ENCODE data around the gene ETS1.

Gene ETS1, protein sequence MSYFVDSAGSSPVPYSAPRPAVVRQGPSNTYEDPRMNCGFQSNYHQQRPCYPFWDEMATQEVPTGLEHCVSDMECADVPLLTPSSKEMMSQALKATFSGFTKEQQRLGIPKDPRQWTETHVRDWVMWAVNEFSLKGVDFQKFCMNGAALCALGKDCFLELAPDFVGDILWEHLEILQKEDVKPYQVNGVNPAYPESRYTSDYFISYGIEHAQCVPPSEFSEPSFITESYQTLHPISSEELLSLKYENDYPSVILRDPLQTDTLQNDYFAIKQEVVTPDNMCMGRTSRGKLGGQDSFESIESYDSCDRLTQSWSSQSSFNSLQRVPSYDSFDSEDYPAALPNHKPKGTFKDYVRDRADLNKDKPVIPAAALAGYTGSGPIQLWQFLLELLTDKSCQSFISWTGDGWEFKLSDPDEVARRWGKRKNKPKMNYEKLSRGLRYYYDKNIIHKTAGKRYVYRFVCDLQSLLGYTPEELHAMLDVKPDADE

DNA sequence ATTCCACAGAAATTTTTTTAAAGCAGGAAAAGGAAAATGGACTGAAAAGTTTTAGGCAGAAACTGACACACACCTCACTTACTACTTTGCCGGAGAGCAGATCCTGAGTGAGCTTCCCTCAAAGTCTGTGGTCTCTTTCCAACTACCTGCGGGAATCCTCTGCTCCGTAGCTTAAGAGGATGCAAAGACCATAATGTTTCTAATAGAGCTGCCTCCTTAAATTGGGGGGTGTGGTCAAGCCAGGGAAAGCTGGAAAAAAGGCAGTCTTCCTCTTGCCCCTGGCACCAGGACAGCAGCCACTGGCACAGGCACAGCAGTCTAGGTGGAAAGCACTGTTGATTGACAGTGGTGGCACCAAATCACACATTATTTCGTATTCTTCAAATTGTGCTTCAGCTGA lies at the start of gene ETS1:
ETS1 (minus strand) TSS at position 144 of the 400 bp plus-strand sequence. CDS start 14,428 bp downstream, outside the sequence.
- no peak for DNase-seq

DNA sequence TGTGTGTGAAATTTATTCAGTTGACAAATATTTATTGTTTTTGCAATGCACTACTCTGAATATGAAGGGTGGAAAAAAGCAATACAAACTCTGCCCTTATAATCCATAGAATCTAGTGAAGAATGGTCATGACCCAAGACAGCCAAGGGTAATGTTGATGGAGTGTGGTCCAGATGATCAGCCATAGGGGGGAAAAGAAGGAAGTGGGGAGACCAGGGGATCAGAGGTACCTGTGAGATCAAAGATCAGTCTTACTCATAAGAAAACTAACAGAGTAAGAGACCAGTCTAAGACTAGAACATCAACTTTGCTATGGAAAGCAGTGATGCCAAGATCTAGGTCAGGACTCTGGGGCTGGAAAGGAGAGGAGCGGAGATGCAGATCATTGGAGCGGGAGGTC lies 47.0 kb upstream of the ETS1 start:
- no peak for DNase-seq

DNA sequence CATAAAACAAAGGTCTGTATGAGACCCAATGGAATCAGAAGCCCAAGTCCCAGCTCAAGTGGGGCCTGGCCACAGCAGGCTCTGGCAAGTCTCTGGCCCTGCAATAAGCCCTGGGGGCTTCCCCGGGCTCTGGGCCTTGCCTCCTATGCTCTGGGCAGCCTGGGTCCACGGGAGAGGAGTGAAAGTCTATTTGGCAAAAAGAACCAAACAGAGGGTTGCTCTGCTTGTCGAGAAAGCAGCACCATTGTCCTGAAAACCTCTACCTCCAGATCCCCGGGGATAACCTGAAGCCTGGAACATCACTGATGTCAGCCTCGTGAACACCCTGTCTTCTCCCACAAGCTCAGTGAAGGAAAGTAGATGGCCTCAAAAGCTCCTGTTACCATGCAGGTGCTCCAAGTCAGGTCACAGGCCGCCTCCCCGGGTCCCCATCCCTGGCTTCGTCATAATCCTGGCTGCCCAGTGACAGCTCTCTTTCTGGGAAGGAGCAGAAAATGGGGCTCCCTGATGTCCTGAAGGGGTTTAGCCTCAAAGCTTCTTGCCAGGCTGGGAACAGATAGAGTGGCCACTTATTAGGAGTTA lies 46.1 kb upstream of the ETS1 start:
- no peak for DNase-seq

DNA sequence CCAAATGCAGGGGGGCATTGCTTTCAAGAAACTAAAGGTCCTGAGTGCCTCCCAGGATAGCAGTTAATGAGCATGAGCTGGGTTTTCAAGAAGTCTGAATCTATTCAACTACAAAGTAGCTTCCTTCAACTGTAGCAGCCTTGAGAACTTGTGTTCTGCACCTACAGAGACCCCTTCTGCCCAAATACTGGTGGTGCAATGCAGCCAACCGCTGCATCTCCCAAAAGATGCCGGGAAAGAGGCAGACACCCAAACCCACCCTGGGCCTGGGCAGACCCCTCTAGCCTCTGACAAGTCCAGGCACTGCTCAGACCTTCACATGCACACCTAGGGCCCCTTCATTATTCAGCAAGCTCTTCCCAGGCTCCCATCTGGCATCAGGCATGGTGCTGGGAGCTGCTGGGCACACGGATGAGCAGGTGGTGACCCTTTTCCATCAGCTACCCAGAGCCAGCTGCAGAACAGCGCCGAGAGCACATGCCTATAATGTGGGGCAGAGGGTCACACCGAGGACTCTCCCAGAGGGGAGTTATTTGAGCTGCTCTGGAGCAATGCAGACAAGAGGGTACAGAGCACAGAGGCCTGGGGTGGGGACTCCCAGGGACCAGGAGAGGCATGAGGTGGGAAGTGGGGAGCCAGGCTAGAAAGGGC lies 44.9 kb upstream of the ETS1 start:
- peak in 1 of 58 donors; percentile 7 for DNase-seq

DNA sequence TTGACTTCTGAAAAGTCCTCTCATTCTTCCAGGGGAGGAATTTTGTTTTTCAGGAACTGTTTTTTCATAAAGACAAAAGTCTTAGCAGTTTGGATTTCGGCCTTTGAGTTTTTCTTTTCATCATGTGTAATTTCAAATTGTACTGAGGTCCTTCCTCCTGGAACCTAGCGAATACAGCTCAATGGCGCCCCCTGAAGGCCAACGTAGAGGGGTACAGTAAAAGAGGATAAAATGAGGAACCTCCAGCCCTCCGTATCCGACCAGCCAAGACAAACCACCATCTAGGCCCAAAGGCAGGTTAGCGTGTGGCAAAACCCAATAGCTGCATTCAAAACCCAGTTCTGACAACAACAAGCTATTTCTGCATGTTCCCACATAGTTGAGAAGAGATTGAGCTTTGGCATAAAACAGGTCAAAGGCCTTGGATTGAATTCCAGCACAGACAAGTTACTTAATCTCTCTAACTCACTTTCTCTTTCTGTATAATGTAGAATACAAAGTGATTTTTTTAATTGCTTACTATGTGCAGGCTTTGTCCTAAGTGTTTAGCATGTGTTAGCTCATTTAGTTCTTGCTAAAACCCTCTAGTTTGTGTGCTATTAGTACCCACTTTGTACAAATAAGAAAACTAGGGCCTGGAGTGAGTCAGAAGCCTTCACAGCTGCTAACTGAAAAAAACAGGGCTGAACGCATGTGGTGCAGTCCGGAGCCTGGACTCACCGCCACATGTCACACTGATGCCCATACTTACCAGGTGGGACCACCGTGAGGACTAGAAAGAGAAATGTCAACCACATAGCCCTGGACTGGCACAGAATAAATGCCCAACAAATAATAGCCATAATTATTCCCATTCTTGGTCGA lies 43.2 kb upstream of the ETS1 start:
- DNase-seq, result peak in 55 of 58 donors; percentile 10 to 87 (median 55)

DNA sequence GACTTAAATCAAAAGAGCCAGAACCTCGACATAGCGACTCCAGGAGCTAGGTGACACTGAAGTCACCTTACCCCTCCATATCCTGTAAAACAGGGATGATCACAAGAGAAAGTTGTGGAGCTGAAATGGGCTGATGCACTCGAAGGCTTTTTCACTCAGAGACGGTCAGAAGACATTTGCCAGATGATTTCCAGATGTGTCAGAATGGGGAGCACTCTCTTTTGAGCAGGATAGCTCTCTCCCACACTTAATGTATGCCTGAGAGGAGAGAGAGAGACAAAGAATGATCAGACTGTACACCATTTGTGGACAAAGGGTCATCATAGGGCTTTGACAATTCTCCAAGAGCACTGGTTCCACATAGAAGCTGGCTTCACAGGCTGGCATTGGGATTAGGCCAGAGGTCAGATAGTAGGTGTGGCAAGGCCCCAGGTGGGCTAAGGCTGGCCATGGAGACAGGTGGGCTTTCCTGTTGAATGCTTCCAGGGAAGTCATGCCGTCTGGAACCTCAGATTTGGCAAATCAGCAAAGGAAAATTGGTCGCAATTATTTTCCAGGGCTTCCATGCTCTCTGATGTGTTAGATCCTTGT lies 42.3 kb upstream of the ETS1 start:
- no peak for DNase-seq

DNA sequence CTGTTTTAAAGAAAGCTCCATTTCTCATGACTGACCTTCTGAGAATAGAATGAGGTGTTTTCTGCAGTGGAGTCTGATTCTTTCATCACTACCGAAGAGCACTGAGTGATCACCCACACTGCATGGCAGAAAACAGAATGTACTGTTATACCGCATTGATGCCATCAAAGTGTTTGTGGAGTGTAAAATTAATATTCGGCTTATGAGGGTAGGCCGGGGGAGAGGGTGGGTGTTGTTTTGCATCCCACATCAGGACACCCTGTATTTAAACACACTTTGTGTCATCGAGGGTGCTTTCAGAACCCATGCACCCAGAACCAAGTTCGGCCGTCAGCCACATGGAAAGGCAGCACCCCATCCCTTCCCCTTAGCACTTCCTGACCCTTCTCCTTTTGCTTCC lies 41.3 kb upstream of the ETS1 start:
- DNase-seq, result no peak

DNA sequence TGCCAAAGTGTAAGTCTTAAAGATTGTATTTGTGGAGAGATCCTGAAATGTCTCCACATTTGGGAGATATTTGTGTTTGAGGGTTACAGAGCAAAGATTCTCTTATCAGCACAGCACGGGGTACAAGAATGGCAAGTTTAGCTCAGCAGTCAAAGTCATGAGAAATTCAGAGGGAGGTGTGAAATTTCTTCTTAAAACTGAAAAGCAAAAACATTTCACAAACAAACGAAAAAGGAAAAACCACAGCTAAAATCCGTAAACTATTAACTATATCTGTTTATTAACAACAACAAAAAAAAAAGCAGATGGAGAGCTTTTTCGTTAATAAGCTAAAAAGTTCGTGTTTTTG lies 40.9 kb upstream of the ETS1 start:
- no peak for DNase-seq

DNA sequence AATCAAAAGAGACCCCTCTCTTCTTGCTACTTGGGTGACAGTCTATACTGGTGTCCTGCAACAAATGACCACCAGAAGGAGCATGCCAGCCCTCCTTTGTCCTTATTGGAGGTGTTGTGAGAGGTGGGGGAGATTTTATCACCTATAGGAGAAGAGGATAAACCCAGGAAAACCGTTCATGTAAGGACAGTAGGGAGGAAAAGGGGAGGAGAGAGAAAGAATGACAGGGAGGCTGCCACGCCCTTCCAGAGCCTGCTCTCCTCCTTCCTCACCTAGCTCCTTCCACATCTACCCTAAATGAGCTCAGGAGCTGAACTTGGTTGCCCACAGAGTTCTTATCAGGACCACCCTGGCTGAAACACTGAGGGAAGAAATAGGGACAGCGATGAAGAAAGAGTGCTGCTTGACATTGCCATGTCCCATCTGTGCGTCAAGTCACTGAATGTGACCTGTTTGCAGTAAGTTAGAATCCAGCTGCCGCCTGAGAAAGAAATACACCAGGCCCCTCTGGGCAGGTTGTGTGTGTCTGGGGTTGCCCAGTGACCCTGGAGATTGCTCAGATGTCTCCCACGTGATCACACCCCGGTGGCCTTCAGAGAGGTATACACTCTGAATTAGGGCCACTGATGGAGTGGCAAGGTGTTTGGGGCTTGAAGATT lies 40.4 kb upstream of the ETS1 start:
- DNase-seq, result no peak

DNA sequence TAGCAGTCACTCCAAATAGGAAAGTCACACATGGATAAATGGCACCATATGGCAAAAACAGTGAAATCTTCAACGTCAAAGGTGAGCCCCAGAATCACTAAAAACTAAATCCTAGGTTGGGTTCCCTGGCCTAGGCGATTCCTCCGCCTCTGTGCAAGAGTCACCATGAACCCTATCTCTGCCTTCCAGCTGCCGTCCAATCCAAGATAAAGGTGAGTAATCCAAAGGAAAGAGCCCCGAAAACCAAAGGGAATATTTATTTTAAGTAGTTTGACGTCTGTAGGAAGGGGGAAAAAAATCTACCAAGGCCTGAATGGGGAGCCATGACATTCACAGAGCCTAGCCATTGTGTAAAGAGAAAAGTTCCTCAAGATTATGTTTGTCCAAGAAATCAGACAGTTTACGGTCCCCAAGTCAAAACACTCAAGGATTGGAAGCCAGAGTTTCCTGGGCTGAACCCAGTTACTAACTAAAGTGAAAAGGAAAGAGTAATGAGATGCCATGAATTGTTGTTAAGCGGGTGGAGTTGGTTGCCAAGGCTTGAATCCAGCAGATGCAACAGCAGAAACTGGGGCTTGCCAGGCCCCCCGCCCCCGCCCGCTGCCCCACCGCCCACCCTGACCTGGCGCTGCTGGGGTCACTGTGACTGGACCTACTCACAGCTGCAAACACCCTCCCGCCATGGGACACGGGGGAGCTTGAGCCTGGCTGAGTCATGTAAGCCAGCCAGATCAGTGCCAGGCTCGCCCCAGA lies 39.7 kb upstream of the ETS1 start:
- DNase-seq, result no peak

DNA sequence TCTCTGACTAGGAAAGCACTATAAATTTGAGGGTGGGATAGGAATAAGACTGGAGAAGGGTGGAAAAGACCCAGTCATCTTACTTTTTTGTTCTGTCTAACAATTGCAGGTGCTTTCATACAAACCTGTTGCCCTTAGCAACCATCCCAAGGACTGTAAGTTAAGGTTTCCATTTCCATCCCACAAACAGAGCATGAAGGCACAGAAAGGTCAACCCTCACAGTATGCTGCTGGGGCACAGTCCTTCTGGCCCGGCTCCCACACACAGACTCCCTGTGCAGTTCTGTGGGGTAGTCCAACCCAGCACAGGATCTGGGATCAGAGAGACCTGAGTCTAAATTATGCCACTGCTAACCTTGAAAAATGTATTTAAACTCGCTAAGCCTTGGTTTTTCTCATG lies 38.4 kb upstream of the ETS1 start:
- no peak for DNase-seq

DNA sequence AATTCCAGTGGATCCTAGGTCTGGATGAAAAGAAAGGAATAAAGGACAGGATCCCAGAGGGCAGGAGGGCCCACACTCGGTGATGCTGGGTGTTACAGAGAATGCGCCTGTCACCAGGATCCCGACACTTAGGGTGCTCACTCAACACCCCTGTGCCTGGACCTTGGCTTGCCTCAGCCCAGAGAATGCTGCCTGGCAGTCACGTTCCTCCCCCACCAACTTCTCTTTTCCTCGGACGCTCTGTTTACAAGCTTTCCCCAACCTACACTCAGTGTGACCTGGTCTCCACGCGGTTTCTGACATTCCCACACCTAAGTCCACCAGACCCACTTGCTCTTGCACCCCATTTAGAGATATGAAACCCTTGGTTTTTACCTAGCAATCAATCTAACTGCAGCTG lies 38.0 kb upstream of the ETS1 start:
- DNase-seq, result no peak

DNA sequence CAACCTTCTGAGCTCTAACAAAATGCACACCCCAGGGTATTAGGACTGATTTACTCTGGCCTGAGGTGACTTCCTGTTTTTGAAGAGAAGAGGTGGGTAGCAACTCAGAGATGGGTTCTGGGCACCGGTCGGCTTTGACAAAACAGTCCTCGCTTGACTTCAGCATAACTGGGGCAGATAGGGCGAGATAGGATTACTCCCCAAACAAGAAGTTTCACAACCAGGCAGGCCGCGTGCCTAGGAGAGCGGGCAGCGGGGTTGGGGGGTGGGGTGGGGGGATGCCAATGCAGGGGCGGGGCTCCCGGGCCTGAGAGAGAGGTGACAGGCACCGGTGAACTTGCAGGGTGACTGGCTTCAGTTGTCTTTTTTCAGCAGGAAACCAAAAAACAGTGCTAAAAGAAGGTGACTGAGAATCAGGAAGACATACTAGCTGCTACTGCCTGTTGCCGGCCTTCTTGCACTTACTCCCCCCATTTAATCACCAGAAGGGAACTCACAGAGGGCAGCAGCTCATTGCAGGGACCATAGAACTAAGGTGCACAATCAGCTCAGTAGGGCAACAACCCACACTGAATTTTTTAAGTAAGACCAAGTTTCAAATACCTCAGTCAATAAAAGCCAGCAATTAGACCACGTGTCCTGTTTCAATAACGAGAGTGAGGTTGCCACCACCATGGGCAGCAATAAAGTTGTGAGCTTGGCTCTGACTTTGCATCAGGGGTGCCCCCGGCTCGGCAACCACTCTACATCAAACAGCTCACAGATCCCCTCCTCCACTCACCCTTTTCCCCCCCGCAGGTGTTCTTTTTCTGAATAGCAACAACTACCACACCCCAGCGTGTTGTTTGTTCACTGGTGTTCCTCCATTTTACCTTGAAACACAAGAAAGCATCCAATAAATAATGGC lies 37.2 kb upstream of the ETS1 start:
- no peak for DNase-seq

DNA sequence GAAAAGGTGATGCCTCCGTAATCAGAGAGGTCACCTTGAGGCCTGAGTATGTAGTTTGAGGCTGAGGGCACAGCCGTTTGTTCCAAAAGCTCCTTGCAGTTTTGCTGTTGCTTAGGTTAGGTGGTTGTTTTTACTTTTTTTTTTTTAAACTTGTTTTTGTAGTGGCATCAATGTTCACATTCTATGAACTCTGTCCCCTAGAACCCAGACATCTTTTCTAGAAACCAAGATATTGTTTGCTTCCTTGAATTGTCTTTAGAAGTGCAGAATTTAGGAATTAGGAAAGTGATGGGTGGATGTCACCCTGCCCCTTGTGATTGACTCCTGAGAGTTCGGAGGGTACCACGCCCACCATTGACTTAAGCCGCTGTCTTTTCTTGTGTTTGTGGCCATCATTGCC lies 35.7 kb upstream of the ETS1 start:
- DNase-seq, result no peak

DNA sequence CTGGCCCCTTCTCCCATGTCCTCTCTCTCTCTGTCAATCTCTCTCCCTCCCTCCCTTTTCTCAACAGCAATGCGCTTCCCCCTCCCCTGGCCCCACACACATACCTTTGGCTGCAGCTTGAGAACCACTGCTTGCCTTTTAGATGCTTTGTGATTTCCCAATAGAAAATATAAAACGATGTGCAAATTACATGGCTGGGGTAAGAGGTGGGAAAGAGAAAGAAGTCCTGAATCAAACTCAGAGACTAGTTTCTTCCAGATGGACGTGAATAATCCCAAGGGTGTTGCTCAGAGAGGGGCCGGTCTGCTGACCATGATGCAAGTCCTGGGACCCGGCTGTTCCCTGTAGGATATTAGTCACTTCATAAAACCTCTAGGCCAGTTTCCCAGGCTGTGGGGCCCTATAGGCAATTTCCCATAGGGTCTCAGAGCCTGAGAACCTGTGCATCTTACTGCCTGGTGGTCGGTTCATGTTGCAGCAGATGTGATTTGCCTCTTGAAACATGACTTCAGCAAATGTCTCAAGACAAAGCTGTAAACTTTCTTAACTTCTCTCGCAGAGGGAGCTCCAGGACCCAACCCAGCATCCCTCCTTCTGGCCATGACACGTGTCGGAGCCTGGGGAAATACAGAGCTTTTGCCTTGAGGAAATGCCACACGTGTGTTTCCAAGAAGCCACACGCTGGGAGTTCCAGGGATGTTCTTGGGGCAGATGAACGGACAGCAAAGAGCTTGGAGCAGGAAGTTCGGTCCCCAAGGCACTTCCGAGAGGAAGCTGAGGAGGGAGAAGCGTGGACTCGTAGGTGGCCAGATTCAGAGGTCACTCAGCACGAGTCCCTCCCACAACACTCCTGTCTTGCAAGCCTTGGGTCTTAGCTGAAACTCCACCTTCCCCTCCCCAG lies 34.5 kb upstream of the ETS1 start:
- no peak for DNase-seq

DNA sequence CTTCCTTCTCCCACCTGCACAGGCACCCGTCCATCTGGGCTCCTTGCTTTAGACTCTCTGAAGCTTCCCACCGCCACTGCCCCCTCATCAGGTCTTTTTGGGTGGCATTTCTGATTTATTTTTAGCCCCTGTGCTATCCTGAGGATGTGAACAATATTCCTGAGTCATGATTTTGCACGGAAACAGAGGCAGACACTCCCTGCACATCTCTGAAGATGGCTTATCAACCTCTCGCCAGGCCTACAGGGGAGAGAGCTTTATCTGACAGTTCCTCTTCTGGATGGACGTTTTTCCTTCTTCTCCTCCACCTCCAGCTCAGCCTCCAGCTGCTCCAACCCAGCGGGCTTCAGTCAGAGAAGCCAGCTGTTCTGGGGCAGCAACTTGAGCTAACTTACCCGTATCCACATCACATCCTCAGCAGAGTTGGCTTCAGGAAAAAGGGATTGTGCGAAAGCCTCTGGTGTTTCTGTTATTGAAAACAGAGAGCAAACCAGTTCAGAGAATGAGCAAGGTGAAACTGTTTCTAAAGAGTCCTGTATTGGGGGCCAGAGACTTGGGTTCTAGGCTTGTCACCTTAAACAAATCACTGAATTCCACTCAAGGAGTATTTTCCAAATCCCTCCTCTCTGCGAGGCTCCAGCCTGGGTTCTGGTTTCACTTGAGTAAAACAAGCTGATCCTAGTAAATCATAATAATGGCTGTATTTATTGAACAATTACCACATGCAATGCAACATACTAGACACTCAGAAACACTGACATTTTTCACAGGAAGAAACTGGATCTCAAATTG lies 33.1 kb upstream of the ETS1 start:
- DNase-seq, result no peak
